WI38 (cell line): ENCODE data around the gene TSPAN2.

Experiments
- H3K4me3 ChIP-seq: 2 replicates; pipeline ENCODE4 v1.5.1; 2011; ENCODE audit warnings: low read depth, mild to moderate bottlenecking, control low read depth, low read length
- TF ChIP-seq, protein P1 (sequence below): IDR thresholded peaks from 2 replicates; pipeline ENCODE4 v1.5.1; 2012; ENCODE audit warnings: low read depth, mild to moderate bottlenecking, control low read depth, low read length

TSPAN2 gene

DNA sequence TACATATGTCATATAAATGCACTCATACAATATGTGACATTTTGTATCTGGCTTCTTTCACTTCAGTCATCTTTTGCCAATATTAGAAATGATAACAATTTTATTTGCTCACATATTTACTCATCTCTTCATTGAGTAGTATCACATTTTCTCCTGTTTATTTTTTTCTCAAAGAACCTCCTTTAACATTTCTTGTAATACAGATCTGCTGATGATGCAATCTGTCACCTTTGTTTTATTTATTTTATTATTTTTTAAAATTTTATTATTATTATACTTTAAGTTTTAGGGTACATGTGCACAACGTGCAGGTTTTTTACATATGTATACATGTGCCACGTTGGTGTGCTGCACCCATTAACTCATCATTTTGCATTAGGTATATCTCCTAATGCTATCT is 75.5 kb downstream of the TSPAN2 start:
- H3K4me3 ChIP-seq: no peak overlapping the region
- TF ChIP-seq, protein P1, sequence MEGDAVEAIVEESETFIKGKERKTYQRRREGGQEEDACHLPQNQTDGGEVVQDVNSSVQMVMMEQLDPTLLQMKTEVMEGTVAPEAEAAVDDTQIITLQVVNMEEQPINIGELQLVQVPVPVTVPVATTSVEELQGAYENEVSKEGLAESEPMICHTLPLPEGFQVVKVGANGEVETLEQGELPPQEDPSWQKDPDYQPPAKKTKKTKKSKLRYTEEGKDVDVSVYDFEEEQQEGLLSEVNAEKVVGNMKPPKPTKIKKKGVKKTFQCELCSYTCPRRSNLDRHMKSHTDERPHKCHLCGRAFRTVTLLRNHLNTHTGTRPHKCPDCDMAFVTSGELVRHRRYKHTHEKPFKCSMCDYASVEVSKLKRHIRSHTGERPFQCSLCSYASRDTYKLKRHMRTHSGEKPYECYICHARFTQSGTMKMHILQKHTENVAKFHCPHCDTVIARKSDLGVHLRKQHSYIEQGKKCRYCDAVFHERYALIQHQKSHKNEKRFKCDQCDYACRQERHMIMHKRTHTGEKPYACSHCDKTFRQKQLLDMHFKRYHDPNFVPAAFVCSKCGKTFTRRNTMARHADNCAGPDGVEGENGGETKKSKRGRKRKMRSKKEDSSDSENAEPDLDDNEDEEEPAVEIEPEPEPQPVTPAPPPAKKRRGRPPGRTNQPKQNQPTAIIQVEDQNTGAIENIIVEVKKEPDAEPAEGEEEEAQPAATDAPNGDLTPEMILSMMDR: no peak

DNA sequence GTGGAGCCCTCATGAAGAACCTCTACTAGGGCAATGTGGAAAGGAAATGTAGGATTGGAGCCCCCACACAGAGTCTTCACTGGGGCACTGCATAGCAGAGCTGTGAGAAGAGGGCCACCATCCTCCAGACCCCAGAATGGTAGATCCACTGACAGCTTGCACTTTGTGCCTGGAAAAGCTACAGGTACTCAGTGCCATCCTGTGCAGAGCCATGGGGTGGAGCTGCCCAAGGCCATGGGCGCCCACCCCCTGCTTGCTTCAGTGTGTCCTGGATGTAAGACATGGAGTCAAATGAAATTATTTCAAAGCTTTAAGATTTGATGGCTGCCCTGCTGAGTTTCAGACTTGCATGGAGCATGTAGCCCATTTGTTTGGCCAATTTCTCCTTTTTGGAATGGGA is 76.9 kb downstream of the TSPAN2 start:
- no peak overlapping the region for H3K4me3 ChIP-seq
- TF ChIP-seq, protein P1: no peak

DNA sequence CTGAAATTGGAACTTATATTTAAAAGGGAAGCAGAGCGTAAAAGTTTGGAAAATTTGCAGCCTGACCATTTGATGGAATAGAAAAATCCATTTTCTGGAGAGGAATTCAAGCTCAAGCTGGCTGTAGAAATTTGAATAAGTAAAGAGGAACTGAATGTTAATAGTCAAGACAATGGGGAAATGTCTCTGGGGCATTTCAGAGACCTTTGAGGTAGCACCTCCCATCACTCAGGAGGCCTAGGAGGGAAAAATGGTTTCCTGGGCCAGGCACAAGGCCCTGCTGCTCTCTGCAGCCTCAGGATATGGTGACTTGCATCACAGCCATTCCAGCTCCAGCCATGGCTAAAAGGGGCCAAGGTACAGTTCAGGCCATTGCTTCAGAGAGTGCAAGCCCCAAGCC is 77.3 kb downstream of the TSPAN2 start:
- TF ChIP-seq, protein P1: no peak
- H3K4me3 ChIP-seq: no peak overlapping the region

GRCh38 chr1:115006191-115006590 is 83.1 kb downstream of the TSPAN2 start:
- TF ChIP-seq, protein P1: no peak
- H3K4me3 ChIP-seq: no peak overlapping the region
